Astrocyte of the spinal cord (primary cell): ENCODE results near the gene IVD.

ENCODE experiments used
- DNase-seq: peaks from one replicate; pipeline ENCODE4 v3.0.0; 2011; ENCODE audit warnings: low read depth, low spot score
- H3K4me3 ChIP-seq: 2 replicates; pipeline ENCODE4 v1.5.1; 2011; ENCODE audit warnings: low read depth, mild to moderate bottlenecking, low read length, moderate library complexity
- CTCF ChIP-seq: IDR thresholded peaks from 2 replicates; pipeline ENCODE4 v1.5.1; 2012; ENCODE audit warnings: low read depth, mild to moderate bottlenecking, low read length, inconsistent platforms
- in situ Hi-C: cut with HindIII; loops from 2 replicates; pipeline ENCODE4 v1.10.0; 2017; ENCODE audit warnings: low sequenced_read_pairs

Gene IVD

GRCh38 chr15:40405501-40406381 is at the start of gene IVD:
IVD (plus strand) TSS chr15:40405795; CDS start chr15:40405828, 33 bp downstream.
- peak within 1 kb of the TSS; percentile 87 for H3K4me3 ChIP-seq
- peak; percentile 96 for DNase-seq
- in situ Hi-C loops, result loop anchor here (25.0 kb wide), 1 partner anchor 118 kb away; the partner anchor contains the start of gene ANKRD63
- TF ChIP-seq CTCF, result no peak

- in situ Hi-C loops, result no loop called here
- no peak overlapping the region for H3K4me3 ChIP-seq
- no peak for DNase-seq
- no peak for TF ChIP-seq CTCF
These were observed 49.5 kb upstream of the IVD start for GRCh38 chr15:40355976-40356585.

GRCh38 chr15:40357246-40357645 is 48.3 kb upstream of the IVD start:
- in situ Hi-C loops, result no loop called here
- TF ChIP-seq CTCF, result no peak
- DNase-seq, result no peak
- H3K4me3 ChIP-seq, result no peak overlapping the region

- peak within 1 kb of the TSS; percentile 46 for H3K4me3 ChIP-seq
- DNase-seq, result peak; percentile 71
- in situ Hi-C loops, result no loop called here
- TF ChIP-seq CTCF, result no peak
These were observed 47.7 kb upstream of the IVD start, which contains the start of gene DISP2 for GRCh38 chr15:40357723-40358470. DISP2 (plus strand) TSS chr15:40358219; CDS start chr15:40358322, 103 bp downstream.

GRCh38 chr15:40358471-40359353 is 46.9 kb upstream of the IVD start:
- no peak for DNase-seq
- in situ Hi-C loops, result no loop called here

More at GRCh38 chr15:40358471-40359353, 46.9 kb upstream of the IVD start:
- peak overlapping the region; percentile 46 for H3K4me3 ChIP-seq
- TF ChIP-seq CTCF, result peak; percentile 1
